HCT116 (cell line): ENCODE data around the gene SLC25A48. TPM values are rescaled to one million over a fixed set of nuclear protein-coding genes. Genes with fewer than 3 reads are reported as not detected.

Experiments
- ATAC-seq: fragments of 200-7000 bp; cut with Tn5 transposase; 2 replicates; pipeline ENCODE4 v1.9.1; 2020; ENCODE audit warnings: mild to moderate bottlenecking, moderate library complexity
- BruUV-seq: library from RNA; stranded (reverse); fragments of 400-500 nt; replicated peaks from 2 replicates; lab custom pipeline; 2021; lab: Mats Ljungman, UMichigan
- CTCF ChIA-PET: fragments of 300-600 bp; sonication (Branson Sonifier 250); formaldehyde crosslinking; loops from one replicate; lab custom pipeline; 2021; ENCODE audit warnings: antibody characterized with exemption; lab: Charles Lee
- POLR2A ChIA-PET: fragments of 300-600, 350-600 bp; sonication (Branson Sonifier 250); formaldehyde crosslinking; loops from one replicate; lab custom pipeline; 2021; ENCODE audit warnings: antibody characterized with exemption; lab: Charles Lee
- RAD21 ChIA-PET, 2 experiments: fragments of 300-600 bp; sonication (Branson Sonifier 250); formaldehyde crosslinking; loops; one replicate each; lab custom pipeline; 2023; ENCODE audit warnings: low total read pairs in 2 of 2; ENCODE audit not compliant: uncharacterized antibody in 2 of 2, unreplicated experiment in 2 of 2, low non-redundant PET in 1 of 2; lab: Charles Lee
- DNase-seq: peaks from one replicate; pipeline ENCODE4 v3.0.0-alpha.2; 2010; ENCODE audit warnings: low read depth, low spot score
- H2AFZ ChIP-seq: fragments of 200-600 bp; shearing (Covaris generic), sonication (generic); 2 replicates; pipeline ENCODE4 v1.6.1; 2017; ENCODE audit warnings: low read depth, mixed run types, mixed read lengths, antibody characterized with exemption, low read length; ENCODE audit not compliant: poor library complexity, severe bottlenecking
- H3K27ac ChIP-seq: 2 replicates; pipeline ENCODE4 v1.5.1; 2012; ENCODE audit warnings: low read depth, low read length
- H3K27me3 ChIP-seq: fragments of 200-600 bp; sonication (generic); 2 replicates; pipeline ENCODE4 v1.6.1; 2016; ENCODE audit warnings: mixed run types, low read length, mixed read lengths; ENCODE audit not compliant: insufficient read depth
- H3K36me3 ChIP-seq, 2 experiments: fragments of 200-500 bp in 1 of 2; fragments of 200-600 bp in 1 of 2; sonication (Bioruptor generic) in 1 of 2; sonication (generic) in 1 of 2; 2 replicates each; pipeline versions ENCODE4 v1.5.1 to v1.6.1; 2014 to 2016; ENCODE audit warnings: low read length in 2 of 2, inconsistent platforms in 1 of 2, mixed read lengths in 1 of 2, mixed run types in 1 of 2; ENCODE audit not compliant: insufficient read depth in 2 of 2, control insufficient read depth in 1 of 2
- H3K4me1 ChIP-seq, 2 experiments: fragments of 200-600 bp in 1 of 2; sonication (generic) in 1 of 2; 2 replicates each; pipeline versions ENCODE4 v1.5.1 to v1.6.1; 2012 to 2017; ENCODE audit warnings: low read length in 2 of 2, inconsistent platforms in 1 of 2, mild to moderate bottlenecking in 1 of 2, mixed read lengths in 1 of 2, mixed run types in 1 of 2, moderate library complexity in 1 of 2; ENCODE audit not compliant: insufficient read depth in 2 of 2, control insufficient read depth in 1 of 2
- H3K4me2 ChIP-seq: fragments of 200-600 bp; sonication (generic); 2 replicates; pipeline ENCODE4 v1.6.1; 2017; ENCODE audit warnings: mixed run types, low read length, mixed read lengths
- H3K4me3 ChIP-seq, 2 experiments: fragments of 200-600 bp in 1 of 2; sonication (generic) in 1 of 2; replicated peaks in 1 of 2; 2 replicates each; pipeline ENCODE4 v1.5.1; 2011 to 2016; ENCODE audit warnings: low read length in 2 of 2, control low read depth in 1 of 2, low read depth in 1 of 2, mild to moderate bottlenecking in 1 of 2, mixed read lengths in 1 of 2, mixed run types in 1 of 2
- H3K79me2 ChIP-seq: fragments of 200-600 bp; sonication (generic); 2 replicates; pipeline ENCODE4 v1.6.1; 2017; ENCODE audit warnings: mild to moderate bottlenecking, mixed run types, low read length, moderate library complexity, mixed read lengths; ENCODE audit not compliant: insufficient read depth
- H3K9ac ChIP-seq: fragments of 200-600 bp; sonication (generic); 2 replicates; pipeline ENCODE4 v1.6.1; 2016; ENCODE audit warnings: low read length, mixed read lengths
- H3K9me2 ChIP-seq: fragments of 200-600 bp; sonication (generic), shearing (Covaris generic); 2 replicates; pipeline ENCODE4 v1.6.1; 2017; ENCODE audit warnings: mixed run types, mild to moderate bottlenecking, moderate library complexity; ENCODE audit not compliant: insufficient read depth
- H3K9me3 ChIP-seq, 2 experiments: fragments of 200-500 bp in 1 of 2; fragments of 200-600 bp in 1 of 2; sonication (Bioruptor generic) in 1 of 2; sonication (generic) in 1 of 2; 2 replicates each; pipeline ENCODE4 v1.6.1; 2014 to 2017; ENCODE audit warnings: low read length in 2 of 2, mixed read lengths in 2 of 2, inconsistent platforms in 1 of 2, low read depth in 1 of 2, mild to moderate bottlenecking in 1 of 2, mixed run types in 1 of 2, moderate library complexity in 1 of 2; ENCODE audit not compliant: control insufficient read depth in 1 of 2, insufficient read depth in 1 of 2
- H4K20me1 ChIP-seq: fragments of 200-600 bp; sonication (generic), shearing (Covaris generic); 2 replicates; pipeline ENCODE4 v1.6.1; 2017; ENCODE audit warnings: mixed run types, mild to moderate bottlenecking, moderate library complexity; ENCODE audit not compliant: insufficient read depth
- ATF3 ChIP-seq: IDR thresholded peaks from 2 replicates; pipeline ENCODE4 v1.6.1; 2012
- CBX3 ChIP-seq: IDR thresholded peaks from 2 replicates; pipeline ENCODE4 v1.6.1; 2012; ENCODE audit warnings: low read depth
- EZH2phosphoT487 ChIP-seq: fragments of 200-600 bp; IDR thresholded peaks from 2 replicates; pipeline ENCODE4 v1.6.1; 2018; ENCODE audit warnings: antibody characterized with exemption, borderline replicate concordance
- POLR2A ChIP-seq: IDR thresholded peaks from 2 replicates; pipeline ENCODE4 v1.7.0; 2011; ENCODE audit warnings: borderline replicate concordance; ENCODE audit not compliant: insufficient read depth, insufficient read length; ENCODE audit errors: extremely low read depth
- POLR2AphosphoS5 ChIP-seq: IDR thresholded peaks from 2 replicates; pipeline ENCODE4 v1.6.1; 2011; ENCODE audit warnings: mild to moderate bottlenecking, low read depth, low read length, moderate library complexity
- RAD21 ChIP-seq: IDR thresholded peaks from 2 replicates; pipeline ENCODE4 v1.6.1; 2012; ENCODE audit warnings: low read depth, mild to moderate bottlenecking
- TCF7L2 ChIP-seq: IDR thresholded peaks from 2 replicates; pipeline ENCODE4 v1.7.0; 2011; ENCODE audit warnings: borderline replicate concordance, inconsistent platforms; ENCODE audit not compliant: insufficient read depth, insufficient read length; ENCODE audit errors: extremely low read depth
- YY1 ChIP-seq: IDR thresholded peaks from 2 replicates; pipeline ENCODE4 v1.6.1; 2011; ENCODE audit warnings: low read length, low read depth, moderate library complexity, mild to moderate bottlenecking; ENCODE audit not compliant: insufficient replicate concordance; ENCODE audit errors: extremely low read depth
- intact Hi-C: fragments of 100-400 bp; cut with micrococcal nuclease; formaldehyde crosslinking; loops from 2 replicates; pipeline ENCODE4 v1.10.0; 2022
- total RNA-seq: library from RNA; stranded (reverse); gene quantifications from one replicate; pipeline ENCODE4 v1.2.1, GENCODE V29; 2021; ENCODE audit not compliant: unreplicated experiment

Gene SLC25A48
- total RNA-seq, 1 experiment from 2014 or later = 2.8 TPM

DNA sequence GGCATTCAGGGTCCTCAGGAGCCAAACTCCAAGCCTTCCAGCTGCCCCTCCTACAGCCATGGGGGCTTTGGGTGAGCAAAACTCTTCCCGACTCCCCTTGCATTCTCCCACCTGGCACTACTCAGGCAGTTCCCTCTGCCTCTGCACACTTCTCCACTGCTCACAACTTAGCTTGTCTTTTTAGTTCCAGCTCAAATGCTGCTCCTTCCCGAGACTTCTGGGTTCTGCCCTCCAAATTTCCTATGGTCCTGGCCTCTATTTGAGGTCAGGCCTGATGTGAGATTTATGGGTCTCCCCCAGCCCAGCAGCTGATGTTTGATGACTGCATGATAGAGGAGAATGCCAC lies 5.7 kb upstream of the SLC25A48 start:
- Histone ChIP-seq H3K27me3 (no peaks in the 10 kb centered on the region), H3K4me2 (no peak overlapping the region), H4K20me1 (no peaks in the 10 kb centered on the region), H2AFZ (no peak overlapping the region), H3K4me1 (peaks cover 0 to 3% of the 10 kb centered on the region in 2 experiments; a peak in 1 of 4 replicates), H3K4me3 (no peak overlapping the region), H3K9ac (no peak overlapping the region), H3K79me2 (no peaks in the 10 kb centered on the region), H3K36me3 (no peaks in the 10 kb centered on the region), H3K27ac (no peak overlapping the region), H3K9me2 (no peaks in the 10 kb centered on the region), H3K9me3 (no peaks in the 10 kb centered on the region)
- ATAC-seq = no peak
- BruUV-seq = no TSS peak
- RAD21 ChIA-PET = no interaction called here
- DNase-seq = no peak
- CTCF ChIA-PET = interaction anchor here (1.0 to 4.3 kb wide), 3 partner anchors 262 to 269 kb away, joined by 3 to 38 read pairs (median 8); no protein-coding TSS in a partner anchor
- intact Hi-C loops = no loop called here
- TF ChIP-seq TCF7L2 = no peak
- no peak for TF ChIP-seq ATF3
- TF ChIP-seq RAD21 = no peak
- no peak for TF ChIP-seq POLR2AphosphoS5
- TF ChIP-seq POLR2A = no peak
- TF ChIP-seq YY1 = no peak
- no peak for TF ChIP-seq EZH2phosphoT487
- POLR2A ChIA-PET = no interaction called here

GRCh38 chr5:135829179-135829578 lies 5.3 kb upstream of the SLC25A48 start:
- DNase-seq (no peak), ATAC-seq (no peak)
- CTCF ChIA-PET = interaction anchor here (1.0 to 4.3 kb wide), 4 partner anchors 263 to 270 kb away, joined by 3 to 38 read pairs (median 6); no protein-coding TSS in a partner anchor
- BruUV-seq = no TSS peak
- no peaks in the 10 kb centered on the region for H3K9me3 ChIP-seq
- H3K4me3 ChIP-seq = no peak overlapping the region
- peaks cover 0 to 6% of the 10 kb centered on the region in 2 experiments; a peak in 1 of 4 replicates for H3K4me1 ChIP-seq
- no peak overlapping the region for H3K27ac ChIP-seq
- RAD21 ChIA-PET = no interaction called here
- H3K4me2 ChIP-seq = no peak overlapping the region
- no peaks in the 10 kb centered on the region for H3K9me2 ChIP-seq
- H3K79me2 ChIP-seq = no peaks in the 10 kb centered on the region
- intact Hi-C loops = no loop called here
- H3K27me3 ChIP-seq = no peaks in the 10 kb centered on the region
- TF ChIP-seq CBX3 (no peak), YY1 (no peak)
- H3K36me3 ChIP-seq = no peaks in the 10 kb centered on the region
- H3K9ac ChIP-seq = no peak overlapping the region
- no peak overlapping the region for H2AFZ ChIP-seq
- no peaks in the 10 kb centered on the region for H4K20me1 ChIP-seq
- POLR2A ChIA-PET = no interaction called here
